Fibroblast of skin of back (primary cell): ENCODE results near the gene AOPEP.
A peak's percentile ranks its signal among the peaks of the same experiment; 100 is the strongest.
"Not testable (repeated sequence)": the region's sequence is repeated elsewhere in the genome, so short reads cannot be mapped to it uniquely, and the experiment has no call there.

Experiments
- DNase-seq: peaks from one replicate; pipeline ENCODE4 v3.0.0-alpha.2; 2013

AOPEP gene

DNA sequence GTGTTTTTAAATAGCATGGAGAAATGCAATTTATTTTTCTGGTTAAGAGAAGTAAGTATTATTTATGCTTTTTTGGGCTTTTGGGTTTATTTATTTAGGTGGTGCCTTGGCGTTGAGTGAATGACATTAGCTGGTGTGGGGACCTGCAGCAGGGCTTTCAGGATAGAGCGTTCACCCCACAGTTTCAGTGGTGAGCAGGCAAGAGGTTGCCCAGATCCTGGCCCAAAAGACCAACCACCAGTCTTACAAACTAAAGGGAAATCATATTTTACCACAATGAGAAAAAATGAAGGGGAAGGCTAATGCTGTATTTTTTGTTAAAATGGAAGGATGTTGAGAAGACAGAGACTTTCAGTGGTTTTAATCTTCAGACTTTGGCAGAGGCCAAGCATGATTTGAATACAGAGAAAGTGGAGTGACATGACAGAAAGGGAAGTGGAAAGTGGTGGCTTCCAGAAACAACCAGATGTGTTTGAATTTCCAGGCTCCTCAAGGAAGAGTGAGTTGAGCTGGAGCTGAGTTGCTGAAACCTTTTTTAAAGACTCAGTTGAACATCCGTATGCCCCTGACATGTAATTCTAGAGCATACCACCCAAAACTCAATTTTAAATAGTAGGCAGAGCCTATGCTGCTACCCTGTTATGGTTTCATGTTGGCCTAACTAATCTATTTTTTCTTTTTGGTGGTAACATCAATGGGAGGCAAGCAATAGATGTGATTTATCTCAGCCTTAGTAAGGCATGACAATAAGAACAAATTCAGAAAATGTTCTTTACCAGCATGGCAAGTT is 94.8 kb downstream of the AOPEP start:
- DNase-seq, result no peak

DNA sequence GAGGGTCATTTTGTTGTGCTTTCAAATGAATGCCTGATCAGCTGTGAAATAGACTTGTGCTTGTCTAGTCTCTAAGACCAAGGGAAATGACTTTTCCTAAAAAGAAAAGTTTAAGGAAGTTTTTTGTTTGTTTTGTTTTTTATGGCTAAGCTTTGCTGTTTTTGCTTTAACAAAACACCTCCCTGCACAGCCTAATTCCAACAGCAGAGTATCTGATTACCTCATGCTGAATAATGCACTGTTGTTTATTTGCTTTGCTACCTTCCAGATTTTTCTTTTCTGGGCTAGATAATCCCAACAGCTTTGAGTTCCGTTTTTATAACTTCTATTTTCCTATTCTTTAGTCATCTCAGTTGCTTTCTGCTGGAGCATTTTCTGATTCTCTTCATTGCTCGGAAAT is 95.8 kb downstream of the AOPEP start:
- peak; percentile 22 for DNase-seq

DNA sequence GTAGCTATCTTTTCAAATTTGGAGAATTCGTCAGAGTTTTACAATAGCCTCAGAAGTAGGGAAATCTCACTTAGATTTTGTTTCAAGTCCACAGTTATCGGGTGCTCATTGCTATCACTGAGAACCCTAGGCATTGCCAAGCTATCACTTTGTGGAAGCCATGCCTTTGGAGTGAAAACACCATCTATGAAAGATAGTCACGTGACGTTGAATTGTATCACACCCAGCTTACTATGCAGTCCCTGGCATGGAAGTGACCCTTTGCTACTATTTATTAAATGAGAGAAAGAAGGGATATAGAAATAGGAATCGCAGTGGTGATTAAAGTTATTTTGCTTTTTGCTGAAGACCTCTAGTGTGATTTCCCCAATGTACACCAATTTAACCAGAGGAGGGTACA is 97.2 kb downstream of the AOPEP start:
- no peak for DNase-seq

DNA sequence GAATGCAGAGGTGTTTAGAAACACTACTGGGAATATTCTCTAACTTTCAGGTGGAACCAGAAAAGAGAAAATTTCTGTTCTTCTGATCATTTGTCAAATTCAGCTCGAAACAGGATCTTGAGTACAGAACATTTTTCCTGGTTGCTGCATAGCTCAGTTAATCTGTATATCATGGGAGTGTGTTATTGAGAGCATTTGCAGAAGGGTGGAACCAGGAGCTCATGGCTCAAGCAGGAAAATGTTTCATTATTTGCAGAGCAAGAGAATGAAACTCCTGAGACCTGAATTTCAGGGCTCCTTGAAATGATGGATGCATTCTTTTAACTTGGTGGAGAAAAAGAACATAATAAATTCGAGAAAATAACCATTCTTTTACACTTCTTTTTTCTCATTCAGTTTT is 97.9 kb downstream of the AOPEP start:
- no peak for DNase-seq

DNA sequence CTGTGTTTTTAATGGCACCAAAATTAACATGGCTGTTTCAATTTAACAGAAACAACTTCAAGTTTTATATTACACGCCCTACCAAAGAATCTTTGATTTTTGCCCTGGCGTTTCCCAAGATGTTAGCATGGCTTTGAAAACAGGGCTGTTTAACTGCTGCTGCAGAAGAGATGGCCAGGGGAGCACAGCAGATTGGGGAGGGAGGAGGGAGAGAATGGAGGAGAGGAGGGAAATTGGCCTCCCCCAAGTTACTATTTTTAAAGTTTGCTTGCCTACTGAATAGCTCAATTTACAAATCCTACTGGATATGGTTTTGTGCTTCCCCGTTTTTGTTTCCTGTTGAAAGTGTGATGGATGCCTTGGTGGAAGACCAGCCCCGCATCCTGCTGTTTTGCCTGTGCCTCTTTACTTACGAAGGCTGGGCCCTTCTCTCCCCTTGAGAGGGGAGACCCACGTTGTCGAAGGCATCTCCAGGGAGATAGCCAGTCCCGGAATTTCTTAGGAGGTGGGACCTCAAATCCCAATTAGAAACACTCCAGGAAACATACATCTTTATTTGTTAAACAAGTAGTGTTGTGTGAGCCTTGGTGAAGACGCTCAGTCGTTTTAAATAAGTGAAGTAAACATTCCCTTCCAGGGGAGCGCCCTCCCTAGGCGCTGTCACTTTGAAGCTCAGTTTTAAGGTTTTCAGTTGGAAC is 98.6 kb downstream of the AOPEP start:
- no peak for DNase-seq

DNA sequence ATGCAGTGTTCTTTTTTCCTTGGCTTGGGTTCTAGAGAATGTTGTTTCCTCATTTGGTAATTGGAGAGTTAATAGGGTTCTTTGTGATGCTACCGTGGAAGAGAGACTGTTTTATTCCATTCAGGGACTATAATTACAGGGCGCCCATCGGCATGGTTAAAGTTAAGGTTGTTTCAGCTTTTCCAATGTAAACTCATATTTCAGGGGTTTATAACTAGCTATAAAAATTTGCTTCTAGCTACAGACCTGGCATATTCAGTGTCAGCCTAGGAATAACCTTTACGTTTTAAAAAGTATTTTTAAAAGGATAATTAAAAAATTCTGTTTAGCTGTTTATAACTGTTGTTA is 99.1 kb downstream of the AOPEP start:
- no peak for DNase-seq

DNA sequence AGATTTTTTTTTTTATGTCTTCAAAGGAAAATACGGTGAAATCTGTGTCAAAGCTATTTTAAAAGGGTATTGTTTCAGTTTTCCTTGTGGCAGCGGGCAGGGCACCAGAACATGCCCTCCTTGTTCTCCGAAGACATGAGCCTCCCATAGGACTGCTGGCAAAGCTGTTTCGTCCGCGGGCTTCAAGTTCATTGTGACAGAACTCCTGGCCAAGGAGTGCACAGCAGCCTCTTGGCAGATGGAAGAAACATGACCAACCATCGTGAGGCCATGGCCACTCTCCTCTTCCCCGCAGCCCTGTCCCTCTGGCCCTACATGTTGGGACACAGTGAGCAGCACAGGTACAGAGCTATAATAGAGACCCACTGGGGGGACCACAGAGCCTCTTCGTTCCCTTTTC is 99.5 kb downstream of the AOPEP start:
- DNase-seq, result no peak

DNA sequence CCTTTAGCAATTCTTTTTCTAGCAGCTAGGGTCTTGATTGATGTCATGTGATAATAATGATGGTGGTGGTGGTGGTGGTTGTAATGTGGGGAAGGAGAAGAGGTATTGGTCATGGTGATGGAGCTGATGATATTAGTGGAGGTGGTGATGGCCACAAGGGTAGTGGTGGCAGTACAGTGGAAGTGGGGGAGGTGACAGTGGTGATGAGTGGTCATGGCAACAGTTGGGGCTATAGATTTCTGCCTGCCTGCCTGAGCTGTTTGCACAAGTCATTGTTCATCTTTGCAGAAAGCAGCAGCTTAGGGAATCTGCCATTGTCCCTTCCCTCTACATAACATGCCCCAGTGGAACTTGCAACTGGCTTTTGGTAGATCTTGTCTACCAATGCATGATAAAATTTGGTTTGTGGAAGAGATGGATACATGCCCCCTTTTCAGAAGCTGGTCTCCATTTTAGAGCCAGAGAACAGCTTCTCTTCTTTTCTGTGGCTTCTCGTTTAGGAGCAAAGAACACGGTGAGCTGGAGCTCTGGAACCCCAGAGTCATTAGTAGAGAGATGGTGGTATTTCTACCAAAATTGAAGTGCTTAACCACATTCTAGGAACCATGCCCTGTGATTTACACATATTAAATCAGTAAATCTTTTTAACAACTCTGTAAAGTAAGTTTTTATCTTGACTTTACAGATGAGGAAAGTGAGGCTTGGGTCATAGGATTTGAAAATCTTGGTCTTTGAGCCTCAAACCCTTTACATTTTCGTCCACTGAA is 100.3 kb downstream of the AOPEP start:
- no peak for DNase-seq

DNA sequence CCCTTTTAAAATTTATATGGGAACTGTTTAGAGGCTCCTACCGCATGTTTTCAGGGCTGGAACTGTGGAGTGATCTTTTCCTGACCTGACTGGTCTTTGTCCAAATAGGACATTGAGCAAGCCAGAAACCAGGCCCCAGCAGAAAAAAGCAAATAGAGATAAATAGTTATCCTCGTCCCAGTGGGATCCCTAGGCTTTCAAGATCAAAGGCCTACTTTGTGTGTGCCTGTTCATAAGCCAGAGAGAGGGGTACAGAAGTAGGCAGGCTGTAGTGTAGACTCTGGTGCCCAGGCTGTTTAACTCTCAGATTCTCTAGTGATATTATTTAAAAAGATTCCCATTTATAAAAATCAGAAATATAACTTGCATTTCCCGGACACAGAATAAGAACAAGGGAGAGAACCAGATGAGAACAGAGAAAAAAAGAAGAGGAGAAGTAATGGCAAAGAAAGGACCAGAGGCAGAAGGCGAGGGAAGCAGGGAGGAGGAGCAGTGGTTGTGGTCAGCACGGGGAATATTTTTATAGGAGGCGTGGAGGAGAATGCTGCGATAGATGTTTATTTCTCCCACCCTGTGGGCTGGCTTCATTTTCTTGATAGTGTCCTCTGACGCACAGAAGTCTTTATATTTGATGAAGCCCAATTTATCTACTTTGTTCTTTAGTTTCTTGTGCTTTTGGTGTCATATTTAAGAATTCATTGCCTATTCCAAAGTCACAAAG is 101.2 kb downstream of the AOPEP start:
- DNase-seq, result no peak

DNA sequence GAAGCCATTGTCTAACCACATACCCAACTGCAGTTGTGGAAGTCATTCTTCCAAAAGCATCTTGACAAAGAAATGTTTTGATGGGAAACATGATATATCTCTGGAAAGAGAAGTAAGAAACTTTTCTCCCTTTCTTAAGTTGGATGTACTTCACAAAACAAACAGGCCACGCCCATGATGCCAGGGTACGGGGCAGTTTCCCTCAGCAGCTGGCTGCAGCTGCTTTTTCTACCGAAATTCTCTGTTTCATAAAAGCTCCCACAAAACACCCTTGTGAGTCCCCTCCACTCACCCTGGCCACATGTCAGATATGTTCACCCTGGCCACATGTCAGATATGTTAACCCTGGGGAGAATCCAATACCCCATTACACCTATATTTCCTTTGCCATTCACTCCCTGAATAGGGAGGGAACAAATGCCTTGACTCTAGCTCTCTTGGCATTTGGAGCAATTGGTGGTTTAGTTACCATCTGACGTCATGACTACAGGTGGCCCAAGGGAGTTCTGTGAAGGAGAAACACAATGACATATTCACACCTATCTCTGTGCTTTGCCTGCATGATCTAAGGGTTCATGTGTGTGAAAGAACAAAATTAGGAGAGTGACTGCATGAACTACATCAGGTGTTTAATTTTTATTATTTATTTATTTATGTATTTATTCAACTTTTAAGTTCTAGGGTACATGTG is 103.0 kb downstream of the AOPEP start:
- no peak for DNase-seq

DNA sequence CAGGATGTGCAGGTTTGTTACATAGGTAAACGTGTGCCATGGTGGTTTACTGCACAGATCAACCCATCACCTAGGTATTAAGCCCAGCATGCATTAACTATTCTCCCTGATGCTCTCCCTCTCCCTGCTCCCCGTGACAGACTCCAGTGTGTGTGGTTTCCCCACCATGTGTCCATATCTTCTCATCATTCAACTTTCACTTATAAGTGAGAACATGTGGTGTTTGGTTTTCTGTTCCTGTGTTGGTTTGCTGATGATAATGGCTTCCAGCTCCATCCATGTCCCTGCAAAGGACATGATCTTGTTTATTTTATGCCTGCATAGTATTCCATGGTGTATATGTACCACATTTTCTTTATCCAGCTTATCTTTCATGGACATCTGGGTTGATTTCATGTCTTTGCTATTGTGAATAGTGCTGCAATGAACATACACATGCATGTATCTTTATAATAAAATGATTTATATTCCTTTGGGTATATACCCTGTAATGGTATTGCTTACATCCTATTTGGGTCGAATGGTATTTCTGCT is 103.6 kb downstream of the AOPEP start:
- DNase-seq, result not testable (repeated sequence)

DNA sequence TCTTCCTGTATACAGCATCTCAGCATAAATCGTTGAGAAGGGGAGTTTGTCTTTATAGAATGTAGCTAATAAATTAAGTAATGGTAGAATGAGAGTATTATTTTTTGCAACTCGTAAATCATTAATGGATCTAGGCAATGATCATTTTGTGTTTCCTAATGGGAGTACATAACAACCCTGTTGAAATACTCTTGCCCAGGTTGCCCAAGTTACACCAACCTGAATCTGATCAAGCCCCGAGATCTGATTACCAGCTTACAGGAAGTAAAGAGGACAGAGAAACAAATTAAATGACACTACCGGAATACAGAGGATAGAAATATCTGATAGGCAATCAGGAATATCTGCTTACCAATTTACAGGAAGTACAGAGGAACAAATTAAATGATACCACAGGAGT is 107.3 kb downstream of the AOPEP start:
- no peak for DNase-seq

DNA sequence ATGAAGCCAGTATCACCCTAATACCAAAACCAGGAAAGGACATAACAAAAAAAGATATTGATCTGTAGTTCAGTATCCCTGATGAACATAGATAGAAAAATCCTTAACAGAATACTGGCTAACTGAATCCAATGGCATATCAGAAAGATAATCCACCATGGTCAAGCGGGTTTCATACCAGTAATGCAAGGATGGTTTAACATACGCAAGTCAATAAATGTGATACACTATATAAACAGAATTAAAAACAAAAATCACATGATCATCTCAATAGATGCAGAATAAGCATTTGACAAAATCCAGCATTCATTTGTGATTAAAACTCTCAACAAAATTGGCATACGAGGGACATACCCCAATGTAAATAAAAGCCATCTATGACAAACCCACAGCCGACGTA is 110.9 kb downstream of the AOPEP start:
- no peak for DNase-seq

DNA sequence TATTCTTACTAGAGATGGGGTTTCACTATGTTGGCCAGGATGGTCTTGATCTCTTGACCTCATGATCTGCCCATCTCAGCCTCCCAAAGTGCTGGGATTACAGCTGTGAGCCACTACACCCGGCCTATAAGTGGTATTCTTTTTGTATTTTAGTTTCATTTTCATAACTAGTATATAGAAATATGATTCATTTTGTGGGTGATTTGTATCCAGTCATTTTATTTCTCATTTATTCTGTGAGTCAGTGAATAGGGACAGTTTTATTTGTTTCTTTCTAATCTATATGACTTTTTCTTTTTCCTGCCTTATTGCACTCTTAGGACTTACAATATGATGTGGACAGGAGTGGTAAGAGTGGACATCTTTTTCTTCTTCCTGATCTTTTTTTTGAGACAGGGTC is 112.9 kb downstream of the AOPEP start:
- no peak for DNase-seq

DNA sequence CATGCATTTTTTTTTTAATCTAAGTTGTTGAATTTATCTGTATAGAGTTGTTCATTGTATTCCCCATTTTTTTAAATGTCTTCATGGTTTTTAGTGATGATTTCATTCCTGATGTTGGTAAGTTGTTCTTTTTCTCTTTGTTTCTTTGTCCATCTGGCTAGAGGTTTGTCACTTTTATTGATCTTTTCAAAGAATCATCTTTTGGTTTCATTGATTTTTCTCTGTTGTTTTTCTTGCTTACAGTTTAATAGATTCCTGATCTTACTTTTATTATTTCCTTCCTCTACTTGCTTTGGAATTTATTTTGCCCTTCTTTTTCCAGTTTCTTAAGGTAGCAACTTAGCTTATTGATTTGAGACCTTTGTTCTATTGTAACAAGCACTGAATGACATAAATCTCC is 114.2 kb downstream of the AOPEP start:
- DNase-seq, result no peak

DNA sequence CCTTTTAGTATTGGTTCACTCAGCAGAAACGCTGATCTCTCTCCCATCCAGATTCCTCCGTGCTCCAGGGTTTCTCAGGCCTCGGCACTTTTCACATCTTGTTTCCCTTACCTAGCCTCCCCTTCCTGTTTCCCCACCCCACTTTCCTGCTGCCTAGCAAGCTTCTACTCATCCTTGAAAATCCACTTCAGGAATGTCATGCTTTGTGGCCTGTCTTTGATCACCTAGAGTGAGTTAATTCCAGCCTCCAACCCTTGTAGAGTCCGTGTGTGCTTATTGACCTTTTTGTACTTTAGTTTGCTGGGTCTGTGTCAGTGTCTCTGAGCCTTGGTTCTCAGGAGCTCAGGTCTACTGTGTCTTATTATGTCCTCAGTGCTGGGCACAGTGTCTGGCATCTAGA is 116.6 kb downstream of the AOPEP start:
- no peak for DNase-seq

DNA sequence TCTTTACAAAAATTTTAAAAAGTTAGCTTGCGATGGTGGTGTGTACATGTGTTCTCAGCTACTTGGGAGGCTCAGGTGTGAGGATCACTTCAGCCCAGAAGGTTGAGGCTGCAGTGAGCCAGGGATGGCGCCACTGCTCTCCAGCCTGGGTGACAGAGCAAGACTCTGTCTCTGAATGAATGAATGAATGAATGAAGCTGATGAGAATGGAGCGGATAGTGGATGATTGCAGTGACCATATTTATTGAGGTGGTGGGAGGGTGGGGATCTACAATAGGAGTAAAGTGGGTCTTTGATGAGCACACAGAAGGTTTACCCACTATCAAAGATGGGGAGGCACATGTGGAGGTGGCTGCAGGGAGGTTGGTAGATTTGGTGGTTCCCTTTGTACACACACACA is 120.2 kb downstream of the AOPEP start:
- no peak for DNase-seq

DNA sequence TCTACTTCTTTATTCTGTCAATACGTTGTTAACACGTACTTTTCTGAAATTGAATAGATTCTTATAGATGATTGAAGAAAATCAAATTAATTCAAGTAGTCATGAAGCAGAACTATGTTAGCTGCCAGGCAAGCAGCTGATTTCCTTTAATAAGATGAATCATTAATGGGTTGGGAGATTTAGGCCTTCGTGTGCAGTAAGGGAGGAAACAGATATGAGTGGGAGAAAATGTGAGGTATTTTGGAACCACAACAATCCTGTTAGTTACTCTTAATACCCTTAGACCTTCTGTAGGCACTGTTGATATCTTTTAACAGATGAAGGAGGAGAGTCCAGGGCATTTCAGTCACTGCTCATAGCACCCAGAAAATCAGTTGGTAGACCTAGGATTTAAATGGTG is 121.0 kb downstream of the AOPEP start:
- DNase-seq, result peak; percentile 75

DNA sequence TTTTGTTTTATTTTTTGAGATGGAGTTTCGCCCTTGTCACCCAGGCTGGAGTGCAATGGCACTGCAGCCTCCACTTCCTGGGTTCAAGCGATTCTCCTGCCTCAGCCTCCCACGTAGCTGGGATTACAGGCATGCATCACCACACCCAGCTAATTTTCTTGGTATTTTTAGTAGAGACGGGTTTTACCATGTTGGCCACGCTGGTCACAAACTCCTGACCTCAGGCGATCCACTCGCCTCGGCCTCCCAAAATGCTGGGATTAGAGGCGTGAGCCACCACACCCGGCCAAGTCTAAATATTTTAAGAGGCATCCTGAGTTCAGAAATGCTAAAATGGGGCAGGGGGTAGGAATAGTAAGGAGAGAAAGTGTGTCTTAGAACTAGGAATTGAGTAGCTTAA is 122.3 kb downstream of the AOPEP start:
- DNase-seq, result not testable (repeated sequence)

DNA sequence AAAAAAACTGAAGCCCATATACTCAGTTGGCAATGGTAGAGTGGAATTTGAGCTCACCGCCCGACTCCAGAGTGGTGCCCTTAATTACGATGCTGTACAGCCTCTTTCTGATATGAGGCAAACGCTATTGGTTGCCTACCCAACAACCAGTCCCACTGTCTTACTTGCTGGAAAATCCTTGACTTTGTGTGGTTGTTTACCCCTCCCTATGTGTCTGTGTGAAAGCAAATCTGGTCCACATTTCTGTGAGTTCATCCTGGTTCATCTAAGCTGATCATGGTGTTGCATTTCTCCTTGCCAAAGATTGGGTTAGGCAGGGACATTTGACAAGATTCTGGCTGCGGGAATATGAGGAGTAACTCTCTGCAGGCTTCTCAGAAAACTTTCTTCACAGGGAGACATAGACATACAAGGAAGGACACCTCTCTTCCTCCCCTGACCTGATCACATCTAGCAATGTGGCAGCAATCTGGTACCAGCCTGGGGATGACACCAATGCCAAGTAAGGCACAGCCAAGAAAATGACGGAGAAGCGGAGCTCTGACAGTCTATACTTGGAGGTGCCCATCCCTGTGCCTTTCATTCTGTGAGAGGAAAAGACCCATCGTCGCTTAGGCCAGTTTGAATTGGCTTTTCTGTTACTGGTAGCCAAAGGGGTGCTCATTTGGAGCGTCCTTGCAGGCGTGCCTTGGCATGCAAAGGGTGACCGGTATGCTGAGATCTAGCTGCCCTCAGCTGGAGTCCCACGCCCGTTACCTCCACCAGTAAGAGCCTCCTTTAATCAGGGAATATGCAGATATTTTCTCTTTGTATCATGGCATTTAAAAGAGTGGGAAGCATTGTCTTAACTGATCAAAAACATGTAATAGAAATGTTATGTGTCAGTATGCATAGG is 124.3 kb downstream of the AOPEP start:
- DNase-seq, result no peak

DNA sequence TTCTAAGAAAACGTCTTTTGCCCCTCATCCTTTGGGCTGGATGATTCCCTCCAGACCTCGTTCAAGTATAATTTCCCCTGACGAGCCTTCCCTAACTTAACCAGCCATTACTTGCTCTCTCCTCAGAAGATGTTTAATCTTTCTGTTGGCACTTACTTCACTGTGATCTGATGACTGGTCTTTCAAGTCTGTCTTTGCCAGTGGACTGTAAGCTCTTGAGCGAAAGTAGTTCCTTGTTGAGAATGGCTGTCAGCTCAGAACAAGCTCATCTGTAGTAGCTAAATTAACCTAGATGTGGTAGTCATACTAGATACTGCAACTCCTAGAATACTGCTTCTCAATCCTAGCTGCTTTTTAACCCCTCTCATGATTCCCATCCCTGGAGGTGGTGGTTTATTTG is 125.0 kb downstream of the AOPEP start:
- DNase-seq, result no peak
